Measurements from ENCODE around the gene DIP2A.

DIP2A gene

DNA sequence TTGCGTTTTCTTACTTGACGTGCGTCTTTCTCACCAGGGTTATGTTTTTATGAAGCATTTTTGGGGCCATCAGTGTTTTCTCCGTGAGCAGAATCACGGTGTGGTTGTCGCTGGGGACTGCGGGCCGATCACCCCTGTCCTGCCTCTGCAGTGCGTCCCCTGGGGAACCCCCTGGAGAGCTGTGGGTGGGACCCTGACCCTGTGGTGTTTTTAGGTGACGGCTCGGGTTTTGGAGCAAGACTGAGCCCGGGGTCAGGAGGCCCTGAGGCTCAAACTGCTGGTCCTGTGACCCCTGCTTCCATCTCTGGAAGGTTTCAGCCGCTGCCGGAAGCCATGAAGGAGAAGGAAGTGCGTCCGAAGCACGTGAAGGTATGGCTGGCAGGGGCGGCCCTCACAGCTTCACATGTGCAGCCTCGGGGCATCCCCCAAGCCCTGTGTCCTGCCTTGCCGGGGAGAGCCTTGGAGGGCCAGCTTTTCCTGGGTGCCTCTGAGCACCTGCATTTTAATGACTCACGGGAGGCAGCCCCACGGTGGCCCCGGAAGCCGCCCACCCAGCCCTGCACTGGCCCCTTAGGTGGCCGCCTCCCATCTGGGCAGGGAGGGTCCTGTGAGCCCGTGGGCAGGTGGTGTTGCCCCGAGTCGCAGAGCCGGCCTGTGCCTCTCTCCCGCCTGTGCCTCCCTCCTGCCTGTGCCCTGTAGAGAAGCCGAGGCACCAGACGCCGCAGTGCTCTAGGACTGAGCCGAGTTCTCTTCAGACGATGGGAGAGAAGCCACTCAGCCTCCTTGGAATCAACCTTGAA lies 36.7 kb upstream of the DIP2A start:
- DNase-seq (ENCODE audit: low read depth) = no peak
- no peak overlapping the region for H3K4me3 ChIP-seq (replicated peaks; ENCODE audit: low read depth, low read length)
- TF ChIP-seq, protein P1, sequence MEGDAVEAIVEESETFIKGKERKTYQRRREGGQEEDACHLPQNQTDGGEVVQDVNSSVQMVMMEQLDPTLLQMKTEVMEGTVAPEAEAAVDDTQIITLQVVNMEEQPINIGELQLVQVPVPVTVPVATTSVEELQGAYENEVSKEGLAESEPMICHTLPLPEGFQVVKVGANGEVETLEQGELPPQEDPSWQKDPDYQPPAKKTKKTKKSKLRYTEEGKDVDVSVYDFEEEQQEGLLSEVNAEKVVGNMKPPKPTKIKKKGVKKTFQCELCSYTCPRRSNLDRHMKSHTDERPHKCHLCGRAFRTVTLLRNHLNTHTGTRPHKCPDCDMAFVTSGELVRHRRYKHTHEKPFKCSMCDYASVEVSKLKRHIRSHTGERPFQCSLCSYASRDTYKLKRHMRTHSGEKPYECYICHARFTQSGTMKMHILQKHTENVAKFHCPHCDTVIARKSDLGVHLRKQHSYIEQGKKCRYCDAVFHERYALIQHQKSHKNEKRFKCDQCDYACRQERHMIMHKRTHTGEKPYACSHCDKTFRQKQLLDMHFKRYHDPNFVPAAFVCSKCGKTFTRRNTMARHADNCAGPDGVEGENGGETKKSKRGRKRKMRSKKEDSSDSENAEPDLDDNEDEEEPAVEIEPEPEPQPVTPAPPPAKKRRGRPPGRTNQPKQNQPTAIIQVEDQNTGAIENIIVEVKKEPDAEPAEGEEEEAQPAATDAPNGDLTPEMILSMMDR (IDR thresholded peaks at IDR 0.05; ENCODE audit: low read length, missing control alignments) = no peak

DNA sequence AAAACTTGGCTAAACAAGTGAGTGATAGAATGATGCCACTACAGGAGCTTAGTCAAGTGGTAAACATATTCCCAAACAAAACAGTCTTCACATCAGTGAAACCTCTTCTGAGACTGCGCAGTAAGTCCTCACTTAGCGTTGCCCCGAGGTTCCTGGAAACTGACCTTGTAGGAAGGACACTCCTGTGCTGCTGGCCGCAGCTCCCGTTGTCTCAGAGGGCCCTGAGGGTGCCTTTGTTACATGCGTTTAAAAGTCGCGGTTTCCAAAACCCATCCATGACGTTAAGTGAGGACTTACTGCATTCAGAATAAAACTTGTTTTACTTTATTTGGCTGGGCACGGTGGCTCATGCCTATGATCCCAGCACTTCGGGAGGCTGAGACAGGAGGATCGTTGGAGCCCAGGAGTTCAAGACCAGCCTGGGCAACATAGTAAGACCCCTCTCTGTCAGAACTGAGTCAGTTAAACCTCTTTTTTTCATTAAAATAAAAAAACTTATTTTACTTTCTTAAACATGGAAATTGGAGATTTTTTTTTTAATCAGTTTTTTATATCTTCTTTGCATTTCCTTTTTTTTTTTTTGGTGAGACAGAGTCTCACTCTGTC lies 36.0 kb upstream of the DIP2A start:
- no peak overlapping the region for H3K4me3 ChIP-seq (replicated peaks; ENCODE audit: low read depth, low read length)
- TF ChIP-seq, protein P1 (IDR thresholded peaks at IDR 0.05; ENCODE audit: low read length, missing control alignments) = no peak
- no peak for DNase-seq (ENCODE audit: low read depth)

DNA sequence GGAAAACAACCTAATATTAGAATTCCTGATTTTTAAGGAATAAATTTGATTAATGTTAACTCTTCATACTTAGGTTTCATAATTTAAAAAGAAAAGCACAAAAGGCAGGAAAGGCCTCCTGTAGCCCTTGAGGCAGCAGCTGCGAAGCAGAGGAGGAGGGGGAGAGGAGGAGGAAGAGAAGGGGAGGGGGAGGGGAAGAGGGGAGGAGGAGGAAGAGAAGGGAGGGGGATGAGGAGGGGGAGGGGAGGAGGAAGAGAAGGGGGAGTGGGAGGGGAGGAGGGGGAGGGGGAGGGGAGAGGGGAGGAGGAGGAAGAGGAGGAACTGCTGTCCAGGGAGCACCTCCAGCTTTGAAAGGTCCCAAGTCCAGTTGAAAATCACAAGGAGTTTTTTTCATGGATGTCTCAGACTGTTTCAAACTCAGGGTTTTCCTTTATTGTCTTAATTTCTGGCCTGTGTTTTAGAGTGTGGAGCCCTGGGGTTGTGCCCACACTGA lies 35.1 kb upstream of the DIP2A start:
- H3K4me3 ChIP-seq (replicated peaks; ENCODE audit: low read depth, low read length) = no peak overlapping the region
- TF ChIP-seq, protein P1 (IDR thresholded peaks at IDR 0.05; ENCODE audit: low read length, missing control alignments) = no peak
- no peak for DNase-seq (ENCODE audit: low read depth)

DNA sequence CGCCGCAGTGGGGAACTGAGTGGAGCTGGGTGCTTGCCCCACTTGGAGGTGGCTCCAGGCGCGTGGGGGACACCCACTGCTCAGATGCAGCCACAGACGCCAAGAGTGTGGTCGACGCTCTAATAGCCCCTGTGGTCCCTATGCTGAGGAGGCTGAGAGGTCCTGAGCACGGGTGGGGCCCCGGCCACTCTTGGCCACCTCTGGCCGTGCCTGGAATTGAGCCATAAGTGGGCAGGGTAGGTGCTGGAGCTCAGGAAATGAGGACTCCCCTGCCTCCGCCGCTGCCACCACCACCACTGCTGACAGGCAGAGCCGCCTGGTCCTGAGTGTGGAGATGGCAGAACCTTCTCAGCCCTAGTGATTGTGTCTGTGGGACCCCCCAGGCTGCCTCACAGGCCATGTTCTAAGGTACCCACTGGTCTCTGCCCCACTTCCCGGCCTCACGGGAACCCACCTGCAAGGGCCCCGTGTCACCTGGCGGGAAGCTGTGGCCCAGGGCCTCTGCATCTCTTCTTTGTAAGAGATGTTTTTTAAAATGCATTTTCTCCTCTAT lies 34.6 kb upstream of the DIP2A start:
- no peak overlapping the region for H3K4me3 ChIP-seq (replicated peaks; ENCODE audit: low read depth, low read length)
- DNase-seq (ENCODE audit: low read depth) = no peak
- TF ChIP-seq, protein P1 (IDR thresholded peaks at IDR 0.05; ENCODE audit: low read length, missing control alignments) = no peak

DNA sequence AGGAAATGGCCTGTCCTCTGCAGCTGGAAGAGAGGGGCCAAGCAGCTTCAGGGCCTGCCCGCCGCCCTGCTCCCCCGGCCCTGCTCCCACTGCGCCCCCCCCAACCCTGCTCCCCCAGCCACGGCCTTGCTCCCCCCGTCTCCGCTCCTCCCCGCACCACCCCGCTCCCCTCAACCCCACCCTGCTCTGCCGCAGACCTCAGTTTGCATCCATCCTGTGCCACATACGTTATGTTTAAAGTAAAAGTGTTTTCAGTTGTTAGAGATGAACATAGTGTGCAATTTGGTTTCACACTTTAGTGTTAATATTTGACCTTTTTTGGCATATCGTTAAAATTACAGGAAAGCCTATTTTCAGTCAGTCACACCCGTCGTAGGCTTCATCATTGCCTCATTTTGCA lies 34.1 kb upstream of the DIP2A start:
- DNase-seq (ENCODE audit: low read depth) = no peak
- TF ChIP-seq, protein P1 (IDR thresholded peaks at IDR 0.05; ENCODE audit: low read length, missing control alignments) = no peak
- no peak overlapping the region for H3K4me3 ChIP-seq (replicated peaks; ENCODE audit: low read depth, low read length)

DNA sequence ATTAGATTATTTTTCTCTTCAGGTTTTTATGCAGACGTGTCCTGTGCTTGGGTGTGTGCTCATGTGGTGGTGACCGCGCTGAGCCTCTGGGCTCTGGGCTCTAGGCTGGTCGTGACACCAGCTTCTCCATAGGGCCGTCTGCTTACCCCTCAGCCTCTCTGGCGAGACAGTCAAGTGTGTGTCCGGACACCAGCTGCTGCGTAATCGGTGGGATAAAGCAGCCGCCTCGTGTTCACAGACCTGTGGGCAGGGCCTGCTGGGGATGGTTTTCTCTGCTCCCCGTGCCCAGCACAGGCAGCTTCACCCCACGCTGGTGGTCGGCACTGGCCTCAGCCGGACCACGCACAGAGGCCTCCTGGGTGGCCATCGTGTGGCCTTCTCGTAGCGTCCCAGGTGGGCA lies 33.6 kb upstream of the DIP2A start:
- no peak for DNase-seq (ENCODE audit: low read depth)
- TF ChIP-seq, protein P1 (IDR thresholded peaks at IDR 0.05; ENCODE audit: low read length, missing control alignments) = no peak
- H3K4me3 ChIP-seq (replicated peaks; ENCODE audit: low read depth, low read length) = no peak overlapping the region

Data from fibroblast of pulmonary artery (primary cell).